HCT116 (cell line): ENCODE results near the gene LRBA. TPM values are rescaled to one million over a fixed set of nuclear protein-coding genes. Genes with fewer than 3 reads are reported as not detected.

Source experiments
- ATAC-seq: fragments of 200-7000 bp; cut with Tn5 transposase; 2 replicates; pipeline ENCODE4 v1.9.1; 2020; ENCODE audit warnings: mild to moderate bottlenecking, moderate library complexity
- BruUV-seq: library from RNA; stranded (reverse); fragments of 400-500 nt; replicated peaks from 2 replicates; lab custom pipeline; 2021; lab: Mats Ljungman, UMichigan
- CTCF ChIA-PET: fragments of 300-600 bp; sonication (Branson Sonifier 250); formaldehyde crosslinking; loops from one replicate; lab custom pipeline; 2021; ENCODE audit warnings: antibody characterized with exemption; lab: Charles Lee
- POLR2A ChIA-PET: fragments of 300-600, 350-600 bp; sonication (Branson Sonifier 250); formaldehyde crosslinking; loops from one replicate; lab custom pipeline; 2021; ENCODE audit warnings: antibody characterized with exemption; lab: Charles Lee
- RAD21 ChIA-PET, 2 experiments: fragments of 300-600 bp; sonication (Branson Sonifier 250); formaldehyde crosslinking; loops; one replicate each; lab custom pipeline; 2023; ENCODE audit warnings: low total read pairs in 2 of 2; ENCODE audit not compliant: uncharacterized antibody in 2 of 2, unreplicated experiment in 2 of 2, low non-redundant PET in 1 of 2; lab: Charles Lee
- DNase-seq: peaks from one replicate; pipeline ENCODE4 v3.0.0-alpha.2; 2010; ENCODE audit warnings: low read depth, low spot score
- H2AFZ ChIP-seq: fragments of 200-600 bp; shearing (Covaris generic), sonication (generic); 2 replicates; pipeline ENCODE4 v1.6.1; 2017; ENCODE audit warnings: low read depth, mixed run types, mixed read lengths, antibody characterized with exemption, low read length; ENCODE audit not compliant: poor library complexity, severe bottlenecking
- H3K27ac ChIP-seq: 2 replicates; pipeline ENCODE4 v1.5.1; 2012; ENCODE audit warnings: low read depth, low read length
- H3K27me3 ChIP-seq: fragments of 200-600 bp; sonication (generic); 2 replicates; pipeline ENCODE4 v1.6.1; 2016; ENCODE audit warnings: mixed run types, low read length, mixed read lengths; ENCODE audit not compliant: insufficient read depth
- H3K36me3 ChIP-seq, 2 experiments: fragments of 200-500 bp in 1 of 2; fragments of 200-600 bp in 1 of 2; sonication (Bioruptor generic) in 1 of 2; sonication (generic) in 1 of 2; 2 replicates each; pipeline versions ENCODE4 v1.5.1 to v1.6.1; 2014 to 2016; ENCODE audit warnings: low read length in 2 of 2, inconsistent platforms in 1 of 2, mixed read lengths in 1 of 2, mixed run types in 1 of 2; ENCODE audit not compliant: insufficient read depth in 2 of 2, control insufficient read depth in 1 of 2
- H3K4me1 ChIP-seq, 2 experiments: fragments of 200-600 bp in 1 of 2; sonication (generic) in 1 of 2; 2 replicates each; pipeline versions ENCODE4 v1.5.1 to v1.6.1; 2012 to 2017; ENCODE audit warnings: low read length in 2 of 2, inconsistent platforms in 1 of 2, mild to moderate bottlenecking in 1 of 2, mixed read lengths in 1 of 2, mixed run types in 1 of 2, moderate library complexity in 1 of 2; ENCODE audit not compliant: insufficient read depth in 2 of 2, control insufficient read depth in 1 of 2
- H3K4me2 ChIP-seq: fragments of 200-600 bp; sonication (generic); 2 replicates; pipeline ENCODE4 v1.6.1; 2017; ENCODE audit warnings: mixed run types, low read length, mixed read lengths
- H3K4me3 ChIP-seq, 2 experiments: fragments of 200-600 bp in 1 of 2; sonication (generic) in 1 of 2; replicated peaks in 1 of 2; 2 replicates each; pipeline ENCODE4 v1.5.1; 2011 to 2016; ENCODE audit warnings: low read length in 2 of 2, control low read depth in 1 of 2, low read depth in 1 of 2, mild to moderate bottlenecking in 1 of 2, mixed read lengths in 1 of 2, mixed run types in 1 of 2
- H3K79me2 ChIP-seq: fragments of 200-600 bp; sonication (generic); 2 replicates; pipeline ENCODE4 v1.6.1; 2017; ENCODE audit warnings: mild to moderate bottlenecking, mixed run types, low read length, moderate library complexity, mixed read lengths; ENCODE audit not compliant: insufficient read depth
- H3K9ac ChIP-seq: fragments of 200-600 bp; sonication (generic); 2 replicates; pipeline ENCODE4 v1.6.1; 2016; ENCODE audit warnings: low read length, mixed read lengths
- H3K9me2 ChIP-seq: fragments of 200-600 bp; sonication (generic), shearing (Covaris generic); 2 replicates; pipeline ENCODE4 v1.6.1; 2017; ENCODE audit warnings: mixed run types, mild to moderate bottlenecking, moderate library complexity; ENCODE audit not compliant: insufficient read depth
- H3K9me3 ChIP-seq, 2 experiments: fragments of 200-500 bp in 1 of 2; fragments of 200-600 bp in 1 of 2; sonication (Bioruptor generic) in 1 of 2; sonication (generic) in 1 of 2; 2 replicates each; pipeline ENCODE4 v1.6.1; 2014 to 2017; ENCODE audit warnings: low read length in 2 of 2, mixed read lengths in 2 of 2, inconsistent platforms in 1 of 2, low read depth in 1 of 2, mild to moderate bottlenecking in 1 of 2, mixed run types in 1 of 2, moderate library complexity in 1 of 2; ENCODE audit not compliant: control insufficient read depth in 1 of 2, insufficient read depth in 1 of 2
- H4K20me1 ChIP-seq: fragments of 200-600 bp; sonication (generic), shearing (Covaris generic); 2 replicates; pipeline ENCODE4 v1.6.1; 2017; ENCODE audit warnings: mixed run types, mild to moderate bottlenecking, moderate library complexity; ENCODE audit not compliant: insufficient read depth
- CBX3 ChIP-seq: IDR thresholded peaks from 2 replicates; pipeline ENCODE4 v1.6.1; 2012; ENCODE audit warnings: low read depth
- EGR1 ChIP-seq: IDR thresholded peaks from 2 replicates; pipeline ENCODE4 v1.6.1; 2012; ENCODE audit warnings: low read depth
- EZH2 ChIP-seq: fragments of 200-600 bp; sonication (generic); IDR thresholded peaks from 2 replicates; pipeline ENCODE4 v1.6.1; 2017; ENCODE audit warnings: antibody characterized with exemption, mixed run types
- FOSL1 ChIP-seq: IDR thresholded peaks from 2 replicates; pipeline ENCODE4 v1.6.1; 2012; ENCODE audit warnings: low read depth
- JUND ChIP-seq: IDR thresholded peaks from 2 replicates; pipeline ENCODE4 v1.6.1; 2012
- POLR2A ChIP-seq: IDR thresholded peaks from 2 replicates; pipeline ENCODE4 v1.7.0; 2011; ENCODE audit warnings: borderline replicate concordance; ENCODE audit not compliant: insufficient read depth, insufficient read length; ENCODE audit errors: extremely low read depth
- SIN3A ChIP-seq: IDR thresholded peaks from 2 replicates; pipeline ENCODE4 v1.6.1; 2012; ENCODE audit warnings: low read depth
- YY1 ChIP-seq: IDR thresholded peaks from 2 replicates; pipeline ENCODE4 v1.6.1; 2011; ENCODE audit warnings: low read length, low read depth, moderate library complexity, mild to moderate bottlenecking; ENCODE audit not compliant: insufficient replicate concordance; ENCODE audit errors: extremely low read depth
- intact Hi-C: fragments of 100-400 bp; cut with micrococcal nuclease; formaldehyde crosslinking; loops from 2 replicates; pipeline ENCODE4 v1.10.0; 2022
- total RNA-seq: library from RNA; stranded (reverse); gene quantifications from one replicate; pipeline ENCODE4 v1.2.1, GENCODE V29; 2021; ENCODE audit not compliant: unreplicated experiment
- TF ChIP-seq, protein P1 (sequence below): IDR thresholded peaks from 2 replicates; pipeline ENCODE4 v1.6.1; 2011; ENCODE audit warnings: mild to moderate bottlenecking, low read length, moderate library complexity; ENCODE audit not compliant: insufficient replicate concordance; ENCODE audit errors: extremely low read depth

LRBA gene
- total RNA-seq, 1 experiment from 2014 or later: 79.8 TPM

DNA sequence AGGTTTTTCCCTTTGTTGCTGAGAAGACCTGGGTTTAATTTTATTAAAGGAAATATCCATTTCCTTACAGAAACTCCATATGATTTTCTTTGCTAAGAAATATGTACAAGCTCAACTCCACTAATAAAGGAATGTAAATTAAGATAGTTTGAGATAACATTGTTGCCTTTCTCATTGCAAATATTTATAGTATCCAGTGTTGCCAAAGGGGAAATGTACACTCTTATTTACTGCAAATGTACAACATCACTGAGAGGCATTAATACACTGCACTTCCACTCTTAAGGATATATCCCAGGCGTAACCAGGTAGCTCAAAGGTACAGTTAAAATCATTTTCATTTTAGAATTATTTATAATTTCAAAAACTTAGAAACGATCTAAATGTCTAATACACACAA is 7.5 kb upstream of the LRBA start:
- CTCF ChIA-PET: no interaction called here
- no peaks in the 10 kb centered on the region for H3K36me3 ChIP-seq
- RAD21 ChIA-PET: no interaction called here
- TF ChIP-seq POLR2A (no peak), EZH2 (no peak), FOSL1 (no peak), JUND (no peak), SIN3A (no peak), CBX3 (no peak), EGR1 (no peak)
- TF ChIP-seq, protein P1, sequence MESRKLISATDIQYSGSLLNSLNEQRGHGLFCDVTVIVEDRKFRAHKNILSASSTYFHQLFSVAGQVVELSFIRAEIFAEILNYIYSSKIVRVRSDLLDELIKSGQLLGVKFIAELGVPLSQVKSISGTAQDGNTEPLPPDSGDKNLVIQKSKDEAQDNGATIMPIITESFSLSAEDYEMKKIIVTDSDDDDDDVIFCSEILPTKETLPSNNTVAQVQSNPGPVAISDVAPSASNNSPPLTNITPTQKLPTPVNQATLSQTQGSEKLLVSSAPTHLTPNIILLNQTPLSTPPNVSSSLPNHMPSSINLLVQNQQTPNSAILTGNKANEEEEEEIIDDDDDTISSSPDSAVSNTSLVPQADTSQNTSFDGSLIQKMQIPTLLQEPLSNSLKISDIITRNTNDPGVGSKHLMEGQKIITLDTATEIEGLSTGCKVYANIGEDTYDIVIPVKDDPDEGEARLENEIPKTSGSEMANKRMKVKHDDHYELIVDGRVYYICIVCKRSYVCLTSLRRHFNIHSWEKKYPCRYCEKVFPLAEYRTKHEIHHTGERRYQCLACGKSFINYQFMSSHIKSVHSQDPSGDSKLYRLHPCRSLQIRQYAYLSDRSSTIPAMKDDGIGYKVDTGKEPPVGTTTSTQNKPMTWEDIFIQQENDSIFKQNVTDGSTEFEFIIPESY: no peak
- TF ChIP-seq, all 23 proteins: peak for 0
- H4K20me1 ChIP-seq: no peaks in the 10 kb centered on the region
- H3K4me1 ChIP-seq: peaks cover 0 to 4% of the 10 kb centered on the region in 2 experiments; a peak in 1 of 4 replicates
- no peaks in the 10 kb centered on the region for H3K27me3 ChIP-seq
- DNase-seq: no peak
- H3K9me2 ChIP-seq: no peaks in the 10 kb centered on the region
- POLR2A ChIA-PET: no interaction called here
- no peak overlapping the region for H3K27ac ChIP-seq
- no peak overlapping the region for H2AFZ ChIP-seq
- H3K9me3 ChIP-seq: no peaks in the 10 kb centered on the region
- intact Hi-C loops: no loop called here
- no peak overlapping the region for H3K9ac ChIP-seq
- no peaks in the 10 kb centered on the region for H3K79me2 ChIP-seq
- H3K4me2 ChIP-seq: no peak overlapping the region
- ATAC-seq: no peak
- H3K4me3 ChIP-seq: no peak overlapping the region
- no TSS peak for BruUV-seq

DNA sequence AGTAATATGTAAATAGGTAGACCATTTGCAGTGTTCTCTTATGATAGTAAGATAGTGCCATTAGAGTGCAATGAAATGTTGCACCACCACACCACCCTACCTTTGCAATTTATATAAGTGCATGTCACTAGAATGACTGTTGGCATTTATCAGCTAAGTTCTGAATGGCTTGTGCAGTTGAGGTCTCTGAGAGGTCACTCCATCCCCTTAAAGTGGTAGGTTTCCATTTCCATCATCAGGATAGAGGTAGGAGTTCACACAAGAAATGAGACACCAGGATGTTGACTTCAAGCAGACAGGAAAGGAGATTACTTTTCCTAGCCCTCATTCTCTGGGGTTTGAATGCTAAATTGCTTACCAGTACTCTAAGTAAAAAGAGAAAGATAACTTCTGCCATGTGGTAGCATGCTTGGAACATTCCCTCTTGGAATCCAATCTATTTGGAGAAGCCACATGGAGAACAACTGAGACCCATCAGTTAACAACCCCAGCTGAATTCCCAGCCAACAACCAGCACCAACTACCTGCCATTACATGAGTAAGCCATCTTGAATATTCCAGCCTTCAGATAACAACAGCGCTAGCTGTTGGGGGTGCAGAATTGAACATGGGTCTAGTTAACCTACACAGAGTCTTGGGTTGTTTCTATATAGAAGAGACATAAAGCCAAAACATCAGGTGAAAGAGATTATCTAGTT is 6.7 kb upstream of the LRBA start:
- no peak overlapping the region for H3K4me3 ChIP-seq
- TF ChIP-seq POLR2A: no peak
- no peak for TF ChIP-seq YY1
- TF ChIP-seq, protein P1: no peak
- TF ChIP-seq, all 23 proteins: peak for 0
- ChIA-PET POLR2A (no interaction called here), RAD21 (no interaction called here), CTCF (no interaction called here)
- Histone ChIP-seq H3K27ac (no peak overlapping the region), H3K9ac (no peak overlapping the region), H3K27me3 (no peaks in the 10 kb centered on the region), H3K9me2 (no peaks in the 10 kb centered on the region), H3K4me1 (peaks cover 3 to 8% of the 10 kb centered on the region in 2 experiments; a peak in 3 of 4 replicates), H2AFZ (no peak overlapping the region), H4K20me1 (no peaks in the 10 kb centered on the region), H3K36me3 (no peaks in the 10 kb centered on the region), H3K4me2 (no peak overlapping the region), H3K9me3 (no peaks in the 10 kb centered on the region), H3K79me2 (no peaks in the 10 kb centered on the region)
- no peak for DNase-seq
- BruUV-seq: no TSS peak
- ATAC-seq: no peak
- intact Hi-C loops: no loop called here
